Subcutaneous abdominal adipose tissue (tissue), 5 donors: ENCODE data around the gene ZNF786.

Source experiments
- H3K27ac ChIP-seq: one replicate; pipeline ENCODE4 v1.7.0; 2013; ENCODE audit warnings: low read depth, mild to moderate bottlenecking, inconsistent platforms, low read length, moderate library complexity
- H3K27me3 ChIP-seq, 5 donors: one replicate each; pipeline ENCODE4 v1.7.0; 2013; ENCODE audit warnings: low read length in 5 of 5, inconsistent platforms in 1 of 5; ENCODE audit not compliant: control insufficient read depth in 5 of 5, insufficient read depth in 4 of 5
- H3K36me3 ChIP-seq, 5 donors: one replicate each; pipeline ENCODE4 v1.7.0; 2013; ENCODE audit warnings: low read length in 5 of 5; ENCODE audit not compliant: control insufficient read depth in 5 of 5, insufficient read depth in 5 of 5
- H3K4me1 ChIP-seq, 5 donors: one replicate each; pipeline ENCODE4 v1.7.0; 2013; ENCODE audit warnings: low read length in 5 of 5, mild to moderate bottlenecking in 3 of 5, moderate library complexity in 1 of 5; ENCODE audit not compliant: control insufficient read depth in 5 of 5, insufficient read depth in 5 of 5
- H3K4me3 ChIP-seq, 5 donors: one replicate each; pipeline ENCODE4 v1.7.0; 2013; ENCODE audit warnings: low read length in 5 of 5, low read depth in 1 of 5
- H3K9ac ChIP-seq, 5 donors: one replicate each; pipeline ENCODE4 v1.7.0; 2013; ENCODE audit warnings: low read length in 5 of 5, mild to moderate bottlenecking in 4 of 5, moderate library complexity in 3 of 5
- H3K9me3 ChIP-seq, 5 donors: one replicate each; pipeline ENCODE4 v1.7.0; 2013; ENCODE audit warnings: low read length in 5 of 5; ENCODE audit not compliant: control insufficient read depth in 5 of 5
- donor health status: healthy.
- donor health status: healthy.
- donor health status: healthy.
- donor health status: healthy.
- donor health status: healthy.

ZNF786 gene

GRCh38 chr7:149084407-149084806 is 6.1 kb downstream of the ZNF786 start:
- H3K4me1 ChIP-seq = no peaks in the 10 kb centered on the region
- no peak overlapping the region for H3K4me3 ChIP-seq
- no peaks in the 10 kb centered on the region for H3K9me3 ChIP-seq
- H3K9ac ChIP-seq = no peak overlapping the region
- no peaks in the 10 kb centered on the region for H3K27me3 ChIP-seq
- H3K27ac ChIP-seq = no peak overlapping the region
- H3K36me3 ChIP-seq = no peaks in the 10 kb centered on the region

GRCh38 chr7:149081914-149082313 is 8.6 kb downstream of the ZNF786 start:
- no peaks in the 10 kb centered on the region for H3K9me3 ChIP-seq
- no peak overlapping the region for H3K9ac ChIP-seq
- peaks cover 0 to 2% (median 1%) of the 10 kb centered on the region in 5 donors for H3K36me3 ChIP-seq
- no peaks in the 10 kb centered on the region for H3K27me3 ChIP-seq
- H3K27ac ChIP-seq = no peak overlapping the region
- no peak overlapping the region for H3K4me3 ChIP-seq
- no peaks in the 10 kb centered on the region for H3K4me1 ChIP-seq

- Histone ChIP-seq H3K27me3 (no peaks in the 10 kb centered on the region), H3K36me3 (peaks cover 2 to 13% (median 7%) of the 10 kb centered on the region in 5 donors), H3K9me3 (no peaks in the 10 kb centered on the region), H3K4me3 (no peak overlapping the region), H3K27ac (no peak overlapping the region), H3K9ac (no peak overlapping the region), H3K4me1 (peaks cover 0 to 2% (median 0%) of the 10 kb centered on the region in 5 donors)
These were observed 12.9 kb downstream of the ZNF786 start for GRCh38 chr7:149077594-149077993.

GRCh38 chr7:149075286-149075685 is 15.2 kb downstream of the ZNF786 start:
- H3K27ac ChIP-seq = no peak overlapping the region

GRCh38 chr7:149074116-149074885 is 16.2 kb downstream of the ZNF786 start:
- Histone ChIP-seq H3K36me3 (peaks cover 6 to 33% (median 29%) of the 10 kb centered on the region in 5 donors), H3K9ac (peak overlapping the region in 1 of 5 donors; percentile 41), H3K27me3 (no peaks in the 10 kb centered on the region), H3K9me3 (no peaks in the 10 kb centered on the region), H3K27ac (no peak overlapping the region), H3K4me1 (peaks cover 0 to 14% (median 9%) of the 10 kb centered on the region in 5 donors), H3K4me3 (no peak overlapping the region)

More at GRCh38 chr7:149075286-149075685, 15.2 kb downstream of the ZNF786 start:
- no peaks in the 10 kb centered on the region for H3K9me3 ChIP-seq
- H3K27me3 ChIP-seq = no peaks in the 10 kb centered on the region
- H3K4me3 ChIP-seq = no peak overlapping the region
- H3K4me1 ChIP-seq = peaks cover 0 to 14% (median 9%) of the 10 kb centered on the region in 5 donors
- no peak overlapping the region for H3K9ac ChIP-seq
- peaks cover 6 to 30% (median 27%) of the 10 kb centered on the region in 5 donors for H3K36me3 ChIP-seq

GRCh38 chr7:149072438-149072775 is 18.1 kb downstream of the ZNF786 start:
- no peaks in the 10 kb centered on the region for H3K27me3 ChIP-seq
- peak overlapping the region in 2 of 5 donors; percentile 28 to 29 for H3K4me3 ChIP-seq
- peak overlapping the region in 1 of 5 donors; percentile 51 for H3K9ac ChIP-seq
- no peaks in the 10 kb centered on the region for H3K9me3 ChIP-seq
- peaks cover 0 to 14% (median 9%) of the 10 kb centered on the region in 5 donors for H3K4me1 ChIP-seq
- H3K27ac ChIP-seq = peak overlapping the region; percentile 60
- peaks cover 6 to 33% (median 33%) of the 10 kb centered on the region in 5 donors for H3K36me3 ChIP-seq

GRCh38 chr7:149071641-149072437 is 18.7 kb downstream of the ZNF786 start:
- H3K9ac ChIP-seq = peak overlapping the region in 2 of 5 donors; percentile 35 to 51
- peaks cover 0 to 14% (median 9%) of the 10 kb centered on the region in 5 donors for H3K4me1 ChIP-seq
- H3K27ac ChIP-seq = peak overlapping the region; percentile 60
- H3K36me3 ChIP-seq = peaks cover 4 to 31% (median 30%) of the 10 kb centered on the region in 5 donors
- H3K27me3 ChIP-seq = no peaks in the 10 kb centered on the region
- peak overlapping the region in 4 of 5 donors; percentile 25 to 36 (median 28) for H3K4me3 ChIP-seq
- no peaks in the 10 kb centered on the region for H3K9me3 ChIP-seq

- peak overlapping the region in 2 of 5 donors; percentile 28 to 29 for H3K4me3 ChIP-seq
- no peak overlapping the region for H3K27ac ChIP-seq
- peaks cover 0 to 14% (median 9%) of the 10 kb centered on the region in 5 donors for H3K4me1 ChIP-seq
- no peak overlapping the region for H3K9ac ChIP-seq
- H3K36me3 ChIP-seq = peaks cover 2 to 30% (median 28%) of the 10 kb centered on the region in 5 donors
- no peaks in the 10 kb centered on the region for H3K9me3 ChIP-seq
- H3K27me3 ChIP-seq = no peaks in the 10 kb centered on the region
These were observed 19.3 kb downstream of the ZNF786 start for GRCh38 chr7:149071182-149071635.

- Histone ChIP-seq H3K4me1 (peaks cover 0 to 14% (median 12%) of the 10 kb centered on the region in 5 donors), H3K4me3 (no peak overlapping the region), H3K9me3 (no peaks in the 10 kb centered on the region), H3K36me3 (peaks cover 2 to 30% (median 28%) of the 10 kb centered on the region in 5 donors), H3K9ac (no peak overlapping the region), H3K27me3 (no peaks in the 10 kb centered on the region), H3K27ac (no peak overlapping the region)
These were observed 20.0 kb downstream of the ZNF786 start for GRCh38 chr7:149070372-149071125.
